ENCODE results near the gene ANGPTL7.

The ANGPTL7 gene

GRCh38 chr1:11156441-11156840 is 32.7 kb upstream of the ANGPTL7 start:
- Histone ChIP-seq H3K27ac (ENCODE audit: low read length) (no peak overlapping the region), H3K4me3 (ENCODE audit: low read length) (no peak overlapping the region), H3K79me2 (ENCODE audit: low read length) (no peaks in the 10 kb centered on the region), H3K9me2 (replicated peaks; ENCODE audit: insufficient read depth, low read length) (no peaks in the 10 kb centered on the region), H3K9ac (ENCODE audit: low read length) (no peak overlapping the region), H3F3A (ENCODE audit: insufficient read depth, low read length) (no peaks in the 10 kb centered on the region), H3K4me1 (ENCODE audit: low read length) (no peaks in the 10 kb centered on the region), H3K4me2 (ENCODE audit: low read depth, low read length) (no peak overlapping the region), H2AFZ (ENCODE audit: low read length) (no peak overlapping the region), H3K36me3 (replicated peaks; ENCODE audit: insufficient read depth, low read length) (no peaks in the 10 kb centered on the region), H3K27me3 (replicated peaks; ENCODE audit: insufficient read depth, low read length) (no peaks in the 10 kb centered on the region), H4K20me1 (ENCODE audit: insufficient read depth, low read length) (no peaks in the 10 kb centered on the region), H3K9me3 (replicated peaks; ENCODE audit: insufficient read depth, low read length) (no peaks in the 10 kb centered on the region)
- no peak for DNase-seq
- TF ChIP-seq EZH2phosphoT487 (IDR thresholded peaks at IDR 0.05; ENCODE audit: low read length) (no peak), CTCF (IDR thresholded peaks at IDR 0.05; ENCODE audit: low read length) (no peak)

GRCh38 chr1:11156963-11157362 is 32.2 kb upstream of the ANGPTL7 start:
- no peaks in the 10 kb centered on the region for H3K9me2 ChIP-seq (replicated peaks; ENCODE audit: insufficient read depth, low read length)
- H3K27me3 ChIP-seq (replicated peaks; ENCODE audit: insufficient read depth, low read length): no peaks in the 10 kb centered on the region
- no peaks in the 10 kb centered on the region for H3K36me3 ChIP-seq (replicated peaks; ENCODE audit: insufficient read depth, low read length)
- H3F3A ChIP-seq (ENCODE audit: insufficient read depth, low read length): no peaks in the 10 kb centered on the region
- no peaks in the 10 kb centered on the region for H4K20me1 ChIP-seq (ENCODE audit: insufficient read depth, low read length)
- no peak overlapping the region for H3K4me3 ChIP-seq (ENCODE audit: low read length)
- H3K4me2 ChIP-seq (ENCODE audit: low read depth, low read length): no peak overlapping the region
- no peak for DNase-seq
- TF ChIP-seq EZH2phosphoT487 (IDR thresholded peaks at IDR 0.05; ENCODE audit: low read length) (no peak), CTCF (IDR thresholded peaks at IDR 0.05; ENCODE audit: low read length) (no peak), EZH2 (optimal IDR thresholded peaks at IDR 0.05; ENCODE audit: low read depth, low read length) (no peak)
- no peaks in the 10 kb centered on the region for H3K4me1 ChIP-seq (ENCODE audit: low read length)
- no peak overlapping the region for H3K27ac ChIP-seq (ENCODE audit: low read length)
- H3K9ac ChIP-seq (ENCODE audit: low read length): no peak overlapping the region
- no peaks in the 10 kb centered on the region for H3K9me3 ChIP-seq (replicated peaks; ENCODE audit: insufficient read depth, low read length)
- no peaks in the 10 kb centered on the region for H3K79me2 ChIP-seq (ENCODE audit: low read length)
- H2AFZ ChIP-seq (ENCODE audit: low read length): no peak overlapping the region

DNA sequence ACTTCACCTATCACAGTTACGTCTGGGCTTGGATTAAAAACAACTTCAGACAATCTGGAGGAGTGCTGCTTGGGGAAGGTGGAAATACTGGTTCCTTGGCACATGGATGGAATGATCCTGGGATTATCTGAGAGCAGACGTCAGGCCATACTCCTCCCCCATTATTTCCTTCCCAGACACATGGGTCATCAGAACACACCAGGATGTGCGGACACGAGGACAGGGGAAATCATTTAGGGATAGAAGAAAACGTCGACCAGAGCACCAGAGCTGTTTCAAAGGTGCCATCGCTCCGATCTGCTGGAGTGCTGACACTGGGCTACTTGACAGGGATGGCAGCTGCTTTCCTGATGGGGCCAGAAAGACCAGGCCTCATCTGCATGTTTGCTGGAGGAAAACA is 31.8 kb upstream of the ANGPTL7 start:
- Histone ChIP-seq H4K20me1 (ENCODE audit: insufficient read depth, low read length) (no peaks in the 10 kb centered on the region), H3K27ac (ENCODE audit: low read length) (no peak overlapping the region), H3K4me1 (ENCODE audit: low read length) (no peaks in the 10 kb centered on the region), H3K79me2 (ENCODE audit: low read length) (no peaks in the 10 kb centered on the region), H3K4me2 (ENCODE audit: low read depth, low read length) (no peak overlapping the region), H3F3A (ENCODE audit: insufficient read depth, low read length) (no peaks in the 10 kb centered on the region), H3K9me3 (replicated peaks; ENCODE audit: insufficient read depth, low read length) (no peaks in the 10 kb centered on the region), H3K4me3 (ENCODE audit: low read length) (no peak overlapping the region), H3K36me3 (replicated peaks; ENCODE audit: insufficient read depth, low read length) (no peaks in the 10 kb centered on the region), H3K9ac (ENCODE audit: low read length) (no peak overlapping the region), H3K27me3 (replicated peaks; ENCODE audit: insufficient read depth, low read length) (no peaks in the 10 kb centered on the region), H3K9me2 (replicated peaks; ENCODE audit: insufficient read depth, low read length) (no peaks in the 10 kb centered on the region), H2AFZ (ENCODE audit: low read length) (no peak overlapping the region)
- TF ChIP-seq EZH2 (optimal IDR thresholded peaks at IDR 0.05; ENCODE audit: low read depth, low read length) (no peak), CTCF (IDR thresholded peaks at IDR 0.05; ENCODE audit: low read length) (no peak), EZH2phosphoT487 (IDR thresholded peaks at IDR 0.05; ENCODE audit: low read length) (no peak)
- no peak for DNase-seq
